ENCODE data around the gene BANP.
"Not testable (repeated sequence)": the region's sequence is repeated elsewhere in the genome, so short reads cannot be mapped to it uniquely, and the experiment has no call there.

The BANP gene

DNA sequence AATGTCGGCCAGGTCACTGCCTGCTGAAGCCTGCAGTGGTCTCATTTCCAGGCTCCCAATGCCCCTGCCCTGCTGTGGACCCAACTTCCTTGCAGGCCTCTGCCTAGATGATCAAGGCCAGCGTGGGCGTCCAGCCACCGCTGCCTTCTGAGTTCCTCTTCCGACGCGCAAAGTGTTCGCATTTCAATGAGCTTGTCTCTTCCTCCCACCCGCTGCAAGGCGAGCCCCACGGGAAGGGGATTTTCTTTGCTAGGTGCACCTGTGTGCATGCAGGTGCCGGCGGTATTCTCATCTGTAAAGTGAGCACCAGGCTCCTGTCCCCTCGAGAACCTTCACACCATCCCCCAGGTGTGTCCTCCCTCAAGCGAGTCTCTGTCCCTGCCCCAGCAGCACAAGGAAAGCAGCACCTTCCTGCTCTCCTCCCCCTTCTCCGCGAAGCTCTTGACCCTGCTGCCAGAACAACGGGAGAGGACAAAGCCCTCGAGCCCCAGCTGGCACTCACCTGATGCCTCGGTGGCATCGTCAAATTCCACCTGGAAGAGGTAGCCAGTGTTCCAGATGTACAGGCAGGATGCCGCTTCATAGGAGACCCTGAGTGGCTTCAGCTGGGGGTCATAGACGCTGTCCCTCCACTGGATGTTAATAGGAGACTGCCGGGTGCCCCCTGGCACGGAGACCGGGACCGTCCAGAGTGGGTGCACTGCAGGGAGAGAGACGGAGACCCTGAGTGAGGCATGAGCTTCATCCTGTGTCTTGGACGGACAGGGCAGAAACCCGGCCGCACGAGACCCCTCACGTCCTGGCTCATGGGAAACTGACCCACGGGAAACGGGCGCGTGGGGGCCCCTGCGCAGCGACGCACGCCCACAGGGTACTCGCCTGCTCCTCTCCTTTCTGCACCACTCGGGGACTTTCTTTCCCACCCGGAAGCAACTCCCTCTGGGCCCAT lies 24.7 kb upstream of the BANP start:
- peak in 1 of 2 donors; percentile 21 for DNase-seq (ENCODE audit: low read depth in 2 of 2)

- DNase-seq (ENCODE audit: low read depth in 2 of 2), result no peak
Measured at GRCh38 chr16:87927195-87927562, 24.1 kb upstream of the BANP start.

GRCh38 chr16:87929986-87930385 lies 21.2 kb upstream of the BANP start:
- no peak for DNase-seq (ENCODE audit: low read depth in 2 of 2)

DNA sequence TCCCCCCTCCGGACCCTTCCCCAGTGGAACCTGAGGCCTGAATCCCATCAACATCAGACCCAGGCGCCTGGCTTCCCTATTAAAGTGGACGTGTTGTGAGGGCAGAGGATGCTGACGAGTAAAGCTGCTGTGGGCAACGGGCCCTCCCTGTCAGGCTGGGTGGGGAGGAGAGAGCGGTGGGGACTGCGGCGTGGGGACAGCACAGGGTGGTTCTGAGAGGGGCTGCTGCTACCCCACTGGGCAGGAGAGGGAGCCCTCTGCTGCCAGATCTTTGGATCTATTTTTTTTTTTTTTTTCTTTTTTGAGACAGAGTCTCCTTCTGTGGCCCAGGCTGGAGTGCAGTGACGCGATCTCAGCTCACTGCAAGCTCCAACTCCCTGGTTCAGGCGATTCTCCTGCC lies 20.8 kb upstream of the BANP start:
- no peak for DNase-seq (ENCODE audit: low read depth in 2 of 2)

- no peak for DNase-seq (ENCODE audit: low read depth in 2 of 2)
Measured at GRCh38 chr16:87931504-87931903, 19.7 kb upstream of the BANP start.

DNA sequence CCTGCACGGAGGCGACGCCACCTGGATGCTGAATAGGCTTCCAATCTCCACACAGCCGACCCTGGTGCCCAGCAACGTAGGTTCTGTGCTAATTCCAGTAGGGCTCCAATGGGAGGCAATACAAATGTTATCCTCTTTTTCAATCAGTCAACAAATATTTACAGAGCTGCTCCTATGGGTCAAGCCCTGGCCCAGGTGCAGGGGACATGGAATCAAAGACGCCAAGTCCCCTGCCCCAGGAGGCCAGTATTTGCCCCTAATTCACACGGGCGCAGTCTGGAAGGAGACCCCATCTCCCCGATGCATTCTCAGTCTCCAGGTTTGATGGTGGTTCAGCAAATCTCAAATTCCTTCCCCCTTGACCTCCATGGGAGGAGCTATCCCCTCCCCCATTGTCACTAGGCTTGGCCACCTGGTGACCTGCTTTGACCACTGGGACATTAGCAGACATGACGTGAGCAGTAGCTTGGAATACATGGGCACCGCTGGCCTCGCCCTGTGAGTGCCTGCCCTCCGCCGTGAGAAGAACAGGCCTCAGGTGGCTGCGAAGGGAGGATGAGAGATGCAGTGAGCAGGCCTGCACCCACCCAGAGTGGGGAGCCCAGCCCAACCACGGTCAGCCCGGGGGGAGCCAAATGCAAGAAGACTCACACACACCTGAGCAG lies 18.6 kb upstream of the BANP start:
- DNase-seq (ENCODE audit: low read depth in 2 of 2), result not testable (repeated sequence)

GRCh38 chr16:87933140-87933495 lies 18.1 kb upstream of the BANP start:
- DNase-seq (ENCODE audit: low read depth in 2 of 2), result no peak

DNA sequence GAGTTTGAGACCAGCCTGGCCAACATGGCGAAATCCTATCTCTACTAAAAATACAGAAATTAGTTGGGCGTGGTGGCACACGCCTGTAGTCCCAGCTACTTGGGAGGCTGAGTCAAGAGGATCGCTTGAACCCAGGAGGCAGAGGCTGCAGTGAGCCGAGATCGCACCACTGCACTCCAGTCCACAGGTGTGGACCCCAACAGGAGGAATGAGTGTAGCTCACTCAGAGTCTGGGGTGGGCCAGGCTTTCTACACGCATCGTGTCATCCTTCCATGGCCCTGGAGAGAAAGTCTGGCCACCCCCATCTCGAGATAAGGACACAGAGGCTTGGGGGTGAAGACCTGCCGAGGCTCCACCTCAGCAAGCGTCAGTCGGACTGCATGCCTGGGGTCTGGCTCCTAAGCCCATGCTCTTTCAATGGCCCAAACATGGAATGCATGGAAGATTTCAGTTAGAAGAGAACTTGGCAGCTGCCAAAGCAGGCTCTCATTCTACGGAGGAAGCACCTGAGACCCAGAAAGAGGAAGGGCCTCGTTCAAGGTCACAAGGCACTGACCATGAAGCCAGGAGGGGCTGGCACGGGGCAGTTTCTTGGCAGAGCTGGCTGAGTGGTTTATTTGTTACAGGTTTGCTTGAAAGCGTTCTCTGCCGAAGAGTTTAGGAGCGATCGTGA lies 16.3 kb upstream of the BANP start:
- DNase-seq (ENCODE audit: low read depth in 2 of 2), result not testable (repeated sequence)

GRCh38 chr16:87936016-87936374 lies 15.2 kb upstream of the BANP start:
- DNase-seq (ENCODE audit: low read depth in 2 of 2), result not testable (repeated sequence)

DNA sequence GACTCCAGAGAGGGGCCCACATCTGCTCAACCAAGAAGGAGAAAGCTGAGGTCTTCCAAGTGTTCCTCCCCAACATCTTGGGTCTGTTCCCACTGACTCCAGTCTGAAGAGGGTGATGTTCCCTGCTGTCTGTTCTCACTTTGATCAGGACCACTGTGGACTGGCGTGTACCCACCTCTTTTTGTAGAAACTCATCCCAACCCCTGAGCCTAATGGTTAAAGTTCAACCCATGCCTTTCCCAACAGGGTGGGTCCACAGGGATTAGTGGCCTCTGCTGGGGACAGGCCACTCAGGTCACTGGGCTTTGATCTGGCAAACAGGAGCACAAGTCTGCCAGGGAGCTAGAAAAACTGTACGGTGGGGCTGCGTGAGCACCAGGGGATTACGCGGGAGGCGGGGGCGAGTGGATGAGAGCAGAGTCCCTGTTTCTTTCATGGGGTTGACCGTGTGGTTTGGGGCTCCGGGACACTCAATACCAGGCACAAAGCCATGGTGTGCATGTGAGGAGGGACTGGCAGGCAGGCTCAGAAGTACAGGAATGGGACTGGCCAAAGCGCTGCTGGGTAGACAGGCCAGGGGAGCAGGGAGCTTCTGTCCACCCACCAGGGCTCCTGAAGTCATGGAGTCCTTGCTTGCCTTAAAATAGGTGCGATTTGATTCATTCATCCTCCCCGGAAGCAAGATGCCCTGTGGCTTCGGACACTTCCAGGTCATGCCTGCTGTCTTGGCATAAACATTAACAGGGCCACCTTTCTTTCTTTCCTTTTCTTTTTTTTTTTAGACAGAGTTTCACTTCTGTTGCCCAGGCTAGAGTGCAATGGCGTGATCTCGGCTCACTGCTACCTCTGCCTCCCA lies 14.6 kb upstream of the BANP start, which contains the start of gene CA5A:
TSS of gene CA5A (minus strand) at position 155 of the 856 bp plus-strand sequence. CDS start at position 76, 79 bp downstream.
- DNase-seq (ENCODE audit: low read depth in 2 of 2), result no peak

- DNase-seq (ENCODE audit: low read depth in 2 of 2), result not testable (repeated sequence)
Measured at GRCh38 chr16:87937231-87937542, 14.0 kb upstream of the BANP start.

GRCh38 chr16:87938412-87938949 lies 12.8 kb upstream of the BANP start:
- no peak for DNase-seq (ENCODE audit: low read depth in 2 of 2)

DNA sequence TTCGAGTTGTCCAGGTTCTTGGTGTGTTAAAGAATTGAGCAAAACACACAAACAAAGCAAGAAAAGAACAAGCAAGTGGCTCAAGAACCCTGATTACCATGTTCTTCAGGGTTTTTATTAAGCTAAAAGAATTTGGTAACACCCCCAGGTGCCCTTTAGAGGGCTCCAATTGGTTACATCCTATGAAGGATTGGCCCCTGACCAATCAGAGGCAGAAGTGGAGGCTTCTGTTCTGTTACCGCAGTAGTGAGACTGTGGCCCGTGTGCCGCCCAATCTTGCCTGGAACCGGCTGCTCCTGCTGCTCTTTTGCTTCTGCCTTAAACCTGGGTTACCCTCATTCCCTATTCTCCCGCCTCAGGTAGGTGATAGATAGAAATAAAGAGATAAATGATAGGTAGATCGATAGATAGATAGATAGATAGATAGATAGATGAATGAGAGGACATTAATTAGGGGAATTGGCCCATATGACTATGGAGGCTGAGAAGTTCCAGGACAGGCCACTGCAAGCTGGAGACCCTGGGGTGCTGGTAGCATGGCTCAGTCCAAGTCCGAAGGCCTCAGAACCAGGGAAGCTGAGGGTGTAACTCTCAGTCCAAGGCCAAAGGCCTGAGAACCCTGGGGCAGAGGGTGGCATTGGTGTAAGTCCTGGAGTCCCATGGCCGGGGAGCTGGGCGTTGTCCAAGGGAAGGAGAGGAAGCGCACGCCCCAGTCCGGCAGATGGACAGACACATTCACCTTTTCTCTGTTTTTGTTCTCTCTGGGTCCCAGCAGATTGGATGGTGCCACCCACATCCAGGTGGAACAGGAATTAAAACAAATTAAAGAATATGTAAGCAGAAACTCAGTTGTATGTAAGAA lies 11.4 kb upstream of the BANP start:
- no peak for DNase-seq (ENCODE audit: low read depth in 2 of 2)

DNA sequence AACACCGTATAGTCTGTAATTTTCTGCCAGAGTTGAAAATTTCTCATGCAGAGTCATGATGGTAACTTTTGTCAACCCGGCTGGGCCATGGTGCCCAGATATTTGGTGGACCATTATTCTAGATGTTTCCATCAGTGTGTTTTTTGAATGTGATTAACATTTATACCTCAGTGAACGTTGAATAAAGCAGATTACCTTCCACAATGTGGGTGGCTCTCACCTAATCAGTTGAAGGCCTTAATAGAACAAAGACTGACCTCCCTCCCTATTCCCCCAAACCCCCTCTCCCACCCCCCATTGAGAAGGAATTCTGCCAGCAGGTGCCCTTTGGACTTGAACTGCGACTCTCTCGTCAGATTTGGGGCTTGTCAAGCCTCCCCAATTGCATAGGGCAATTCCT lies 8.6 kb upstream of the BANP start:
- no peak for DNase-seq (ENCODE audit: low read depth in 2 of 2)

DNA sequence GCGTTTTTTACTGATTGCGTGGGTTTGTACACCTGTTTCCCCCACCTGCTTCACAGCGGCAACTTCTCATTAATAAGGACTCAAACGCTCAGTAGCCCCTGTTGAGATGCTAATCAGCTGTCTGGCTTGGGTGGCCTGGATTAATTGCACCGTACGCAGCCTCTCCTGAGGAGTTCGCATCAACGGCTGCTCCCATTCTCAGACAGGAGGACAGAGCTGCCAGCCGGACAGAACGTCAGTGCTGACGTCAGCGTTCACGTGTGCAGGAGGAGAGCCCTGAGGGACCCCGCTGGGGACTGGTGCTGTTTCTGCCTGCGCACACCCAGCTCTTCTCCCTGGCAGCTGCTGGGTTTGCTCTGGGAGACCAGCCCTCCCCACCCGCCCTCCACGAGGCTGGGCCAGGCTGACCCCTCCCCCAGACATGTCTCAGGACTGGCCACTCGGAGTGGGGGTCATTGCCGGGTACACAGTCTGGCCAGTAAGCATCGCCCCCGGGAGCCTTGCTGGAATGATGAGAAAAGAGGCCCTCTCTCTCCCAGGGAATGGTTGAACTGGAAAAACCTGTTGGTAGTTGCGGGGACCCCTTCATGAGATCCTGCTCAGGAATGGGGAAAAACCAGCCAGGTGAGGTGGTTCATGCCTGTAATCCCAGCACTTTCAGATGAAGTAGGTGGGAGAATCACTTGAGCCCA lies 5.7 kb upstream of the BANP start:
- DNase-seq (ENCODE audit: low read depth in 2 of 2), result no peak

- no peak for DNase-seq (ENCODE audit: low read depth in 2 of 2)
Measured at GRCh38 chr16:87946596-87947347, 4.5 kb upstream of the BANP start.

DNA sequence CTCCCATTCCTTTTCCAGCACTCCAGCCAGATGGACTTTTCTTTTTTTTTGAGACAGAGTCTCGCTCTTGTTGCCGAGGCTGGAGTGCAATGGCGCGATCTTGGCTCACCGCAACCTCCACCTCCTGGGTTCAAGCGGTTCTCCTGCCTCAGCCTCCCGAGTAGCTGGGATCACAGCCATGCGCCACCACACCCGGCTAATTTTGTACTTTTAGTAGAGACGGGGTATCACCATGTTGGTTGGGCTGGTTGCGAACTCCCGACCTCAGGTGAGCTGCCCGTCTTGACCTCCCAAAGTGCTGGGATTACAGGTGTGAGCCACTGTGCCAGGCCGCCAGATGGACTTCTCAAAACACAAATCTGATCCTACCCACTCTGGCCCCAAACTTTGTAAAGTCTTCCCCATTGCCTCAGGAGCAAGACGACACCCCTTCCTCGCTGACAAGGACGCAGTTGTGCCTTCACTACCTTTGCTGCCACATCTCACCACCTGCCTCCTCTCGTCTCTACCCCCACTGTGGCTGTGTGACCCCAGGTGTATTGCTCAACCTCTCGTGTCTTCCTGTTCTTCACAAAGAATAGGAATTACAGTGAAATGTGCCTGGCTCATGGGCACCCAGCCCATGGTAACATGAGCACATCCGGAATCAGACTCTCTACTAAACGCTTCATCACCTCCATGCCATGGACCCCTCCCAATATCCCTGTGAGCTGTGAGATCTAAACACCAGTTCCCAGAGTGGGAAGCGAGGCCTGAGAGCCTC lies 3.7 kb upstream of the BANP start:
- no peak for DNase-seq (ENCODE audit: low read depth in 2 of 2)

DNA sequence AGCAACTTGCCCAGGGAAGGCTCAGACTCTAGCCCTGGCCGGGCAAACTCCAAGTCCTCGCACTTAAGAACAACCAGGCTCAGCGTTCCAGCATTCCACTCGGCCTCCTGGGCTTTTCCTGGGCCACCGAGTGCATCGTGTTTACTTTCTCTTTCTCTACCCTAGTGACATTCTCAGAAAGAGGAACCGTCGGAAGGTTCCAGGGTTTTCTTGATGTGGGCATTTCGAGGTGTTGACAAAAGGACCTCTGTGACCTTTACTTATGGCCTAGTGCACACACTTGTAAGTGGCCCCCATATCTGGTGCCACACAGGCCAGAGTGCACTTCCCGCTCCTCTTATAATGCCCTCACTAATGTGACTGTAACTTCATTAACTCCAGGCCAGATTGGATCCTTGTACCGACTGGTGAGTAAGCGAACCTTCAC lies 3.1 kb upstream of the BANP start:
- DNase-seq (ENCODE audit: low read depth in 2 of 2), result no peak

DNA sequence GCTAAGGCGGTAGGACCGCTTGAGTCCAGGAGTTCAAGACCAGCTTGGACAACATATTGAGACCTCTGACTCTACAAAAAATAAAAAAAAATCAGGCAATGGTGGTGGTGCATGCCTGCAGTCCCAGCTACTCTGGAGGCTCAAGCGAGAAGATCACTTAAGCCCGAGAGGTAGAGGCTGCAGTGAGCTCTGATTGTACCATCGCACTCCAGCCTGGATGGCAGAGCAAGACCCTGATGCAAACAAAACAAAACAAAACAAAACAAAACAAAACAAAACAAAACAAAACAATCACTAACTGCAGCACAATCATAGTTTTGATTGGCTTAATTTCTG lies 2.5 kb upstream of the BANP start:
- no peak for DNase-seq (ENCODE audit: low read depth in 2 of 2)

Measured in stimulated activated CD8-positive, alpha-beta memory T cell treated with anti-CD3 and anti-CD28 coated beads, Interleukin-7, amount 100 ng/mL, for 4 hours (primary cell).